NCI-H2107 (cell line): ENCODE results near the gene OGDH.

Experiments used
- DNase-seq: peaks from one replicate; lab custom pipeline; 2025; lab: John Stamatoyannopoulos, UW

The OGDH gene

GRCh38 chr7:44638611-44639557, 32.5 kb downstream of the OGDH start:
- DNase-seq = no peak

- peak; percentile 57 for DNase-seq
Measured at GRCh38 chr7:44639671-44640321, 33.4 kb downstream of the OGDH start.

- no peak for DNase-seq
Measured at GRCh38 chr7:44643206-44643605, 36.8 kb downstream of the OGDH start.

- no peak for DNase-seq
Measured at GRCh38 chr7:44645254-44645653, 38.8 kb downstream of the OGDH start.

GRCh38 chr7:44645696-44646095, 39.3 kb downstream of the OGDH start:
- no peak for DNase-seq

- DNase-seq = no peak
Measured at GRCh38 chr7:44646176-44646920, 39.9 kb downstream of the OGDH start.

GRCh38 chr7:44646921-44647636, 40.7 kb downstream of the OGDH start:
- DNase-seq = no peak

GRCh38 chr7:44647981-44648714, 41.7 kb downstream of the OGDH start:
- DNase-seq = no peak

- DNase-seq = no peak
Measured at GRCh38 chr7:44650242-44650641, 43.8 kb downstream of the OGDH start.

GRCh38 chr7:44650772-44651171, 44.3 kb downstream of the OGDH start:
- DNase-seq = no peak

- no peak for DNase-seq
Measured at GRCh38 chr7:44652535-44652934, 46.1 kb downstream of the OGDH start.

GRCh38 chr7:44654255-44654796, 47.9 kb downstream of the OGDH start:
- DNase-seq = no peak

- DNase-seq = no peak
Measured at GRCh38 chr7:44655341-44655740, 48.9 kb downstream of the OGDH start.

GRCh38 chr7:44658979-44659378, 52.6 kb downstream of the OGDH start:
- DNase-seq = no peak

GRCh38 chr7:44661233-44661632, 54.8 kb downstream of the OGDH start:
- no peak for DNase-seq

GRCh38 chr7:44664780-44665461, 58.5 kb downstream of the OGDH start:
- DNase-seq = no peak

- DNase-seq = no peak
Measured at GRCh38 chr7:44665531-44666213, 59.2 kb downstream of the OGDH start.

GRCh38 chr7:44666566-44666965, 60.1 kb downstream of the OGDH start:
- DNase-seq = no peak

GRCh38 chr7:44667190-44667589, 60.8 kb downstream of the OGDH start:
- no peak for DNase-seq

GRCh38 chr7:44671069-44671468, 64.6 kb downstream of the OGDH start:
- DNase-seq = no peak
